HG02840 (cell line): ENCODE measurements around the gene LIMA1.
"Not testable (repeated sequence)": the region's sequence is repeated elsewhere in the genome, so short reads cannot be mapped to it uniquely, and the experiment has no call there.

ENCODE experiments used
- ATAC-seq: cut with Tn5 transposase; IDR thresholded peaks from one replicate; pipeline ENCODE4 v1.9.1; 2021; ENCODE audit warnings: mild to moderate bottlenecking, moderate library complexity, moderate number of reproducible peaks; ENCODE audit not compliant: unreplicated experiment, low FRiP score

The LIMA1 gene

GRCh38 chr12:50156641-50157040 is 126.7 kb downstream of the LIMA1 start:
- ATAC-seq, result no peak

- ATAC-seq, result not testable (repeated sequence)
Measured at GRCh38 chr12:50154947-50155346, 128.4 kb downstream of the LIMA1 start.

GRCh38 chr12:50151047-50151687 is 132.2 kb downstream of the LIMA1 start:
- ATAC-seq, result no peak

GRCh38 chr12:50149311-50149710 is 134.0 kb downstream of the LIMA1 start:
- ATAC-seq, result no peak

- not testable (repeated sequence) for ATAC-seq
Measured at GRCh38 chr12:50148011-50148410, 135.3 kb downstream of the LIMA1 start.

- ATAC-seq, result no peak
Measured at GRCh38 chr12:50147281-50147680, 136.0 kb downstream of the LIMA1 start.

- no peak for ATAC-seq
Measured at GRCh38 chr12:50145439-50145838, 137.9 kb downstream of the LIMA1 start.

- no peak for ATAC-seq
Measured at GRCh38 chr12:50142993-50143392, 140.3 kb downstream of the LIMA1 start.

GRCh38 chr12:50132505-50133135 is 150.7 kb downstream of the LIMA1 start:
- no peak for ATAC-seq

GRCh38 chr12:50129290-50129689 is 154.0 kb downstream of the LIMA1 start:
- no peak for ATAC-seq

- no peak for ATAC-seq
Measured at GRCh38 chr12:50127546-50127945, 155.8 kb downstream of the LIMA1 start.
